HG03159 (cell line): ENCODE measurements around the gene UBASH3B.
"Not testable (repeated sequence)": the region's sequence is repeated elsewhere in the genome, so short reads cannot be mapped to it uniquely, and the experiment has no call there.

Source experiments
- ATAC-seq: cut with Tn5 transposase; IDR thresholded peaks from one replicate; pipeline ENCODE4 v1.9.1; 2021; ENCODE audit warnings: mild to moderate bottlenecking, moderate library complexity; ENCODE audit not compliant: unreplicated experiment

The UBASH3B gene

GRCh38 chr11:122655527-122656072 lies at the start of gene UBASH3B:
Gene UBASH3B (plus strand): TSS chr11:122655722. CDS start chr11:122656050, 328 bp downstream.
- ATAC-seq: peak; percentile 73

- ATAC-seq: not testable (repeated sequence)
These were observed 48.4 kb upstream of the UBASH3B start for GRCh38 chr11:122607162-122607561.

GRCh38 chr11:122612123-122612824 lies 43.2 kb upstream of the UBASH3B start:
- ATAC-seq: no peak

GRCh38 chr11:122616718-122617117 lies 38.8 kb upstream of the UBASH3B start:
- ATAC-seq: no peak

- ATAC-seq: no peak
These were observed 38.2 kb upstream of the UBASH3B start for GRCh38 chr11:122617297-122617696.

- no peak for ATAC-seq
These were observed 37.6 kb upstream of the UBASH3B start for GRCh38 chr11:122617926-122618325.

GRCh38 chr11:122618927-122619326 lies 36.6 kb upstream of the UBASH3B start:
- no peak for ATAC-seq

GRCh38 chr11:122619757-122620156 lies 35.8 kb upstream of the UBASH3B start:
- no peak for ATAC-seq

- ATAC-seq: not testable (repeated sequence)
These were observed 30.0 kb upstream of the UBASH3B start for GRCh38 chr11:122625501-122625900.

GRCh38 chr11:122625976-122626665 lies 29.4 kb upstream of the UBASH3B start:
- no peak for ATAC-seq

GRCh38 chr11:122627745-122628144 lies 27.8 kb upstream of the UBASH3B start:
- no peak for ATAC-seq

- ATAC-seq: peak; percentile 82
These were observed 26.5 kb upstream of the UBASH3B start for GRCh38 chr11:122628810-122629555.

- ATAC-seq: no peak
These were observed 23.2 kb upstream of the UBASH3B start for GRCh38 chr11:122632181-122632824.

GRCh38 chr11:122633219-122633829 lies 22.2 kb upstream of the UBASH3B start:
- ATAC-seq: no peak

GRCh38 chr11:122634501-122634900 lies 21.0 kb upstream of the UBASH3B start:
- ATAC-seq: no peak

GRCh38 chr11:122637541-122637940 lies 18.0 kb upstream of the UBASH3B start:
- ATAC-seq: no peak

GRCh38 chr11:122642472-122642922 lies 13.0 kb upstream of the UBASH3B start:
- ATAC-seq: no peak

GRCh38 chr11:122642971-122643370 lies 12.6 kb upstream of the UBASH3B start:
- ATAC-seq: no peak

GRCh38 chr11:122645847-122646246 lies 9.7 kb upstream of the UBASH3B start:
- ATAC-seq: no peak
